ENCODE measurements around the gene URAD.

GRCh38 chr13:27961227-27962085, 27.0 kb downstream of the URAD start:
- TF ChIP-seq EZH2 (IDR thresholded peaks at IDR 0.05; ENCODE audit: borderline replicate concordance, low read depth, low read length, severe bottlenecking) = no peak
- TF ChIP-seq CTCF (IDR thresholded peaks at IDR 0.05; ENCODE audit: borderline replicate concordance, extremely low read depth, low read length, poor library complexity, severe bottlenecking) = no peak

Data from DND-41 (cell line).